ENCODE data around the gene ICAM3.
A peak's percentile ranks its signal among the peaks of the same experiment; 100 is the strongest.
"Not testable (repeated sequence)": the region's sequence is repeated elsewhere in the genome, so short reads cannot be mapped to it uniquely, and the experiment has no call there.

The ICAM3 gene

GRCh38 chr19:10344780-10345179 is 5.4 kb upstream of the ICAM3 start:
- no peak for DNase-seq (ENCODE audit: low read depth)

- DNase-seq (ENCODE audit: low read depth), result no peak
Measured at GRCh38 chr19:10343495-10343894, 4.1 kb upstream of the ICAM3 start.

- no peak for DNase-seq (ENCODE audit: low read depth)
Measured at GRCh38 chr19:10339977-10340376, 553 bp upstream of the ICAM3 start.

DNA sequence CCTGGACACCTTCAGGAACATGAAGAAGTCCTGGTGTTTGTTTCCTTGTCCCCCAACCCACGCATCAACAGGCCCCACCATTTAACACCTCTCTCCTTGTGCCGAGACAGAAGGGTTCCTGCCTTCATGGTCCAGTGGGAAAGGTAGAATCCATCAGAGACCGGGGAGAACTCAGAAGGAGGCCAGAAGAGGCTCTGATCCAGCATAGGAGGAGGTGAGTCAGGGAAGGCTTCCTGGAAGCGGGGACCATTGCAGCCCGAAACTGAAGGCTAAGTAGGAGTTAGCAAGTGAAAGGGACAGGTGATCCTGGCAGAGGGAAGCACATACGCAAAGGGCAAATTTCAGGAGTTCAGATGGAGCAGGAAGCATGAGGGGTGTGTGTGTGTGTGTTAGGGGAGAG is 484 bp downstream of the ICAM3 start:
- no peak for DNase-seq (ENCODE audit: low read depth)

GRCh38 chr19:10336725-10337124 is 2.7 kb downstream of the ICAM3 start:
- DNase-seq (ENCODE audit: low read depth), result not testable (repeated sequence)

DNA sequence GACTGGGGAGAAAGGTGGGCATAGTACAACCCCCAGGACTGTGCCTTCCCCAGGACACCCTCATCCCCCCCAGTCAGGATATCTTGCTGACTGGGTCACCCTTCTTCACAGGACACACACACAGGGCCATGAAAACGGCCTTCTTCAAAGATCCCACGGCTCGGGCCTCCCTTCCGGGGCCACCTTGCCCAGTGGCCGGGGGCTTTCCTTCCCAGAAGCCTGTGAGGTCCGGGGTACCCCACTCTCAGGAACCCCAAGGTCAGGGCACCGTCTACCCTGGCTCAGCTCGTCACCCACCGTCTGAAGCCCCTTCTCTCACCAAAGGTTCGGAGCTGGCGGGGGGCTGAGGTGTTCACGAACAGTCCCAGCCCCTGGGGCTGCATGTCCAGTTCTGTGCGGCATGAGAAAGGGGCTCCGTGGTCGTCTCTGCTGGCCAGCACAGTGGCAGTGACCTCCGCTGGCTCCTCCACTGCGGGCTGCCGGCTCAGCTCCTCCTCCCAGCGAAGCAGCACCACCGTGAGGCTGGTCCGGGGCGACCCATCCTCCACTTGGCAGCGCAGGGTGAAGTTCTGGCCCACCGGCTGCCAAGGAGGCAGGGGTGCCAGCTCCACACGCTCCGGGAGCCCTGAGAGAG is 4.0 kb downstream of the ICAM3 start:
- DNase-seq (ENCODE audit: low read depth), result no peak

DNA sequence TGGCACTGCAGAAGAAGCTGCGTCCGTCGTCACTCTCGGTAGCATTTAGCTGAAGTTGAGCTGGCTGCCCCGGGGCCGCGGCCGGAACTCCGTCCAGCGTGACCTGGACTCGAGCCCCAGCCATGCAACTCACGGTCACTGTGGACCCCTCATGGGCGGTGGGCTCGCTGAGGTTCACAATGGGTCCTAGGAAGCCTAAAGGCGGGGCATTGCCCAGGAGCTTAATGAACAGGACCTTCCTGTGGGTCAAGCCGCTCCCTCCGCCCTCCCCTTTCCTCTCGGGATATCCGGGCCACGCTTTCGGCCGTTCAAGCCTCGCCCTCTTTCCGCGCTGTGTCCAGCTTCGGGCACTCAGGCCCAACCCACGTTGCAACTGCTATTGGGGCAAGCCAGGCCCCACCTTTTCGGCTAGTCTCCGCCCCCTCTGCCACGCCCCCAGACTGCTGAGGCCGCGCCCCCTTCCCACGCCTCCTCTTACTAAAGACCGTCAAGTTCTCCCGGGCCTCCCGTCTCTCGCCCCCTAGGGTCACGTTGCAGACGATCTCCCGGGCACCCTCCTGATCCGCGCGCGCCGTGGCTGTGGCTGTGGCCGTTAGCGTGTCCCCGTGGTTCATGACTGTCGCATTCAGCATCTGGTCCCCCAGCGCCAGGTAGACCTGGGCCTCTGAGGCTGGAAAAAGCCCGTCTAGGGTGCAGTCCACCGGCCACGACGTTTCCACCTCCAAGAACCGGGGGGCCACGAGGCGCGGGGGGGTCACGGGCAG is 4.7 kb downstream of the ICAM3 start:
- DNase-seq (ENCODE audit: low read depth), result no peak

DNA sequence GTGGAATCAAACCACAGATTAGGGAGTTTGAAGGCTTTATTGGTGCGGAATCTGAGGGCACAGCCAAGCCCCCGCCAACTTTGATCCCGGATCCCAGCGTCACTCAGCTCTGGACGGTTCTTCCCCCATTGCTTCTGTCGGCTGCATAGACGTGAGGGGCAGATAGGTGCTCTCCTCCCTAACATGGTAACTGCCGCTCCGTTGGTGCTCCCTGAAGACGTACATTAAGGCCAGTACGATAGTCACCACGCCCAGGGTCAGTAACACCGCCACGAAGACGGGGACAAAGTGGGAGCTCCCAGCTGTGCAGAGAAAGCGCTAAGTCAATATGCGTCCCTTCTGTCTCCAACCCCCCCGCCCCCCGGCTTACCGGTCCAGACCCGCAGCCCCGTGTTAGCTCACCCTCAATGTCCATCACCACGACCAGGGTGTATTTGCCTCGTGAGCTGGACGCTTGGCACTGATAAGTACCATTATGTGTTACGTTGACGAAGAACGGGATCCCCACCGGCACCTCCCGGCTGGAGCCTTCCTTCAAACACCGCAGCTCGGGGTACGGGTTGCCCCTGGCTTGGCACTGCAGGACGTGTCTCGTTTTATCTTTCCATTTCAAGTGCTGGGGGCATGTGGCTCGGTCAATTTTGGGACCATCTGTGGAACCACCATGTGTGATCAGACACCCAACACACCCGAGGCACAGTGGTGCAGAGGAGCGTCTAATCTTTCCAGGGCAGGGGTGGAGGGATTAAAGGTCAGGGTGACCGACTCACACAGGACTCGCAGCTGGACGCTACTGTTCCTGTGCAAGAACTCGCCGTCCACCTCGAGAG is 5.5 kb downstream of the ICAM3 start:
- DNase-seq (ENCODE audit: low read depth), result no peak

- DNase-seq (ENCODE audit: low read depth), result peak; percentile 98
Measured at GRCh38 chr19:10332965-10333757, 6.3 kb downstream of the ICAM3 start, which contains the start of gene RAVER1. Gene RAVER1, minus strand, starts transcription at chr19:10333529. Its CDS starts 22 bp downstream, at chr19:10333507.

- no peak for DNase-seq (ENCODE audit: low read depth)
Measured at GRCh38 chr19:10332158-10332964, 7.1 kb downstream of the ICAM3 start.

GRCh38 chr19:10329555-10329954 is 9.9 kb downstream of the ICAM3 start:
- no peak for DNase-seq (ENCODE audit: low read depth)

GRCh38 chr19:10328558-10329429 is 10.6 kb downstream of the ICAM3 start:
- no peak for DNase-seq (ENCODE audit: low read depth)

DNA sequence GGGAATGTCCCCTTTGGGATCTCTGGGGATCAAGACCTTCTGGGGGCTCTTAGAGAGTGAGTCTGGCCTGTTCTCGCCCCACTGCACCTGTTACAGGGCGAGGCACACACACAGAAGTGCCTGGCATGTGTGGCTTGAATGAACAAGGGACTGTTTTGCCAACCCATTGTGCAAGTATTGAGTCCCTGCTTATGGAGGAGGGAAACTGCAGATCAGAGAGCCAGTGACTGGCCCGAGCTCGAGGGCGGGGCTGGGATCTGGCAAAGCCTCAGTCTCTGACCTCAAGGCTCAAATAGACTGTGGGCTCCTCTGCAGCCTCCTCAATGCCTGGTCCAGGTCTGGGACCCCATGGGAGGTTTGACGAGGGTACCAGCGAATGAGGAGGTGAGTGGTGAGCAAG is 11.6 kb downstream of the ICAM3 start:
- DNase-seq (ENCODE audit: low read depth), result no peak

GRCh38 chr19:10325732-10326131 is 13.7 kb downstream of the ICAM3 start:
- no peak for DNase-seq (ENCODE audit: low read depth)

- no peak for DNase-seq (ENCODE audit: low read depth)
Measured at GRCh38 chr19:10321874-10322835, 17.3 kb downstream of the ICAM3 start.

DNA sequence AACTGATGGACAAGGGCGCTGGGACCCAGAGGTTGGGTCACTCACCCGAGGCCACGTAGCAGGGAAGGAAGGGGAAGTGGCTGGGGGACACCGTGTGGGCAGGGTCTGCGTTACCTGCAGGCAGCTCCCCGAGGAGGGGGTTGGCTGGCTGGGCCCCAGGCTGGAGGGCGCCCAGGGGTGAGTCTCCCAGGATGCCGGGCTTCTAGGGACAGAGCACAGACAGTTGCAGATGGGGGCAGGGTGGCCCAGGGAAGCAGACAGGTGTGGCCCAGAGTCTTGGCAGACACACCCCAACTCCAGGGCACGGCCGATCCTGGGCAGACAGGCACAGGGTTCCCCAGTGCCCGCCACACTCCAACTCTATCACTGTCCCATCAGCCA is 18.0 kb downstream of the ICAM3 start:
- no peak for DNase-seq (ENCODE audit: low read depth)

GRCh38 chr19:10320602-10321416 is 18.6 kb downstream of the ICAM3 start:
- no peak for DNase-seq (ENCODE audit: low read depth)
